Fibroblast of lung (primary cell): ENCODE measurements around the gene ABHD18. TPM values are rescaled to one million over a fixed set of nuclear protein-coding genes. Genes with fewer than 3 reads are reported as not detected.
A peak's percentile ranks its signal among the peaks of the same experiment; 100 is the strongest.
"Not testable (repeated sequence)": the region's sequence is repeated elsewhere in the genome, so short reads cannot be mapped to it uniquely, and the experiment has no call there.

Experiments used
- DNase-seq, 2 donors: peaks; one replicate each; pipeline versions ENCODE4 v3.0.0 to v3.0.0-alpha.2; 2010; ENCODE audit warnings: low read depth in 2 of 2
- H2AFZ ChIP-seq: 2 replicates; pipeline ENCODE4 v1.5.1; 2012; ENCODE audit warnings: low read length, control low read depth, inconsistent platforms
- H3K27ac ChIP-seq: 2 replicates; pipeline ENCODE4 v1.5.1; 2011; ENCODE audit warnings: low read length, control low read depth; ENCODE audit not compliant: insufficient read depth
- H3K27me3 ChIP-seq: 2 replicates; pipeline ENCODE4 v1.5.1; 2011; ENCODE audit warnings: mild to moderate bottlenecking, low read length; ENCODE audit not compliant: control insufficient read depth, insufficient read depth
- H3K36me3 ChIP-seq: 2 replicates; pipeline ENCODE4 v1.5.1; 2011; ENCODE audit warnings: low read length; ENCODE audit not compliant: control insufficient read depth, insufficient read depth
- H3K4me1 ChIP-seq: 2 replicates; pipeline ENCODE4 v1.5.1; 2011; ENCODE audit warnings: low read length; ENCODE audit not compliant: control insufficient read depth, insufficient read depth; ENCODE audit errors: extremely low read depth
- H3K4me2 ChIP-seq: 2 replicates; pipeline ENCODE4 v1.5.1; 2011; ENCODE audit warnings: low read length, control low read depth; ENCODE audit not compliant: insufficient read depth; ENCODE audit errors: extremely low read depth
- H3K4me3 ChIP-seq, 4 experiments: fragments of 200-600 bp in 1 of 4; sonication (generic) in 1 of 4; replicated peaks in 1 of 4; 2 replicates each; pipeline ENCODE4 v1.5.1; 2011 to 2016; ENCODE audit warnings: low read length in 4 of 4, low read depth in 3 of 4, mild to moderate bottlenecking in 3 of 4, control low read depth in 2 of 4, inconsistent platforms in 1 of 4, mixed read lengths in 1 of 4; ENCODE audit not compliant: insufficient read depth in 1 of 4; ENCODE audit errors: control extremely low read depth in 1 of 4
- H3K79me2 ChIP-seq: 2 replicates; pipeline ENCODE4 v1.5.1; 2012; ENCODE audit warnings: mild to moderate bottlenecking, low read length, inconsistent platforms; ENCODE audit not compliant: control insufficient read depth, insufficient read depth
- H3K9ac ChIP-seq: 2 replicates; pipeline ENCODE4 v1.5.1; 2011; ENCODE audit warnings: mild to moderate bottlenecking, low read length, control low read depth; ENCODE audit not compliant: insufficient read depth
- H3K9me3 ChIP-seq: 2 replicates; pipeline ENCODE4 v1.5.1; 2012; ENCODE audit warnings: low read depth, low read length; ENCODE audit not compliant: control insufficient read depth, insufficient read depth
- H4K20me1 ChIP-seq: 2 replicates; pipeline ENCODE4 v1.5.1; 2011; ENCODE audit warnings: low read length; ENCODE audit not compliant: control insufficient read depth, insufficient read depth; ENCODE audit errors: extremely low read depth
- CTCF ChIP-seq, 2 donors: IDR thresholded peaks in 1 of 2; conservative IDR thresholded peaks in 1 of 2; 1 replicate in 1 of 2; 2 replicates in 1 of 2; pipeline ENCODE4 v1.5.1; 2011 to 2012; ENCODE audit warnings: low read length in 2 of 2, control low read depth in 1 of 2, inconsistent platforms in 1 of 2, low read depth in 1 of 2, mild to moderate bottlenecking in 1 of 2
- EZH2 ChIP-seq: IDR thresholded peaks from 2 replicates; pipeline ENCODE4 v1.5.1; 2012; ENCODE audit warnings: low read length, control low read depth, mild to moderate bottlenecking; ENCODE audit errors: missing control alignments
- polyA plus RNA-seq, 2 donors: library from polyadenylated mRNA; depleted of rRNA in 1 of 2; stranded (reverse) in 1 of 2; unstranded in 1 of 2; fragments of >200 nt; gene quantifications; 2 replicates each; pipeline ENCODE4 v1.2.1, GENCODE V29; 2011 to 2012; ENCODE audit warnings: missing spikeins in 1 of 2
- total RNA-seq: library from RNA; depleted of rRNA; stranded (reverse); fragments of >200 nt; gene quantifications from 2 replicates; pipeline ENCODE4 v1.2.1, GENCODE V29; 2014

ABHD18 gene
- total and polyA plus RNA-seq, 2 donors (not counting 1 experiment from before 2014, with no cell fraction given) = 4.2 to 5.3 TPM

GRCh38 chr4:127964426-127965061 is 662 bp upstream of the ABHD18 start:
- H3K27ac ChIP-seq = peak overlapping the region; percentile 80
- H3K79me2 ChIP-seq = peaks cover 15% of the 10 kb centered on the region
- DNase-seq = not testable (repeated sequence)

GRCh38 chr4:127965803-127966175 is 583 bp downstream of the ABHD18 start:
- Histone ChIP-seq H4K20me1 (no peaks in the 10 kb centered on the region), H3K4me1 (peaks cover 2% of the 10 kb centered on the region), H2AFZ (peak overlapping the region; percentile 87), H3K36me3 (no peaks in the 10 kb centered on the region), H3K9me3 (no peaks in the 10 kb centered on the region), H3K79me2 (peaks cover 15% of the 10 kb centered on the region), H3K9ac (peak overlapping the region; percentile 93), H3K27me3 (no peaks in the 10 kb centered on the region), H3K27ac (peak overlapping the region; percentile 80), H3K4me2 (peak overlapping the region; percentile 46), H3K4me3 (peak overlapping the region; percentile 64 to 97 (median 82))
- peak; percentile 21 to 30 for DNase-seq
- no peak for TF ChIP-seq CTCF (conservative IDR thresholded peaks at IDR 0.05 in 1 of 2, IDR thresholded peaks at IDR 0.05 in 1 of 2; ENCODE audit: low read depth in 1 of 2, low read length in 2 of 2)
- TF ChIP-seq EZH2 = no peak

More at GRCh38 chr4:127964426-127965061, 662 bp upstream of the ABHD18 start:
- H3K4me3 ChIP-seq = peak overlapping the region; percentile 64 to 97 (median 82)
- peak overlapping the region; percentile 98 for H2AFZ ChIP-seq
- not testable (repeated sequence) for H3K27me3 ChIP-seq, H3K36me3 ChIP-seq, H4K20me1 ChIP-seq, H3K9me3 ChIP-seq, H3K4me1 ChIP-seq
- peak overlapping the region; percentile 93 for H3K9ac ChIP-seq
- peak overlapping the region; percentile 34 for H3K4me2 ChIP-seq

GRCh38 chr4:127967141-127967775 is 2.1 kb downstream of the ABHD18 start:
- H3K9me3 ChIP-seq = no peaks in the 10 kb centered on the region
- H3K27ac ChIP-seq = no peak overlapping the region
- peak in 1 of 2 donors; percentile 13 for DNase-seq
- TF ChIP-seq CTCF (conservative IDR thresholded peaks at IDR 0.05 in 1 of 2, IDR thresholded peaks at IDR 0.05 in 1 of 2; ENCODE audit: low read depth in 1 of 2, low read length in 2 of 2) (no peak), EZH2 (no peak)
- H2AFZ ChIP-seq = no peak overlapping the region
- H3K79me2 ChIP-seq = peaks cover 15% of the 10 kb centered on the region
- H3K27me3 ChIP-seq = no peaks in the 10 kb centered on the region
- H4K20me1 ChIP-seq = no peaks in the 10 kb centered on the region
- H3K4me3 ChIP-seq = no peak overlapping the region
- H3K36me3 ChIP-seq = no peaks in the 10 kb centered on the region
- H3K4me2 ChIP-seq = no peak overlapping the region
- peaks cover 2% of the 10 kb centered on the region for H3K4me1 ChIP-seq
- H3K9ac ChIP-seq = no peak overlapping the region
